ENCODE measurements around the gene WNK1. TPM values are rescaled to one million over a fixed set of nuclear protein-coding genes. Genes with fewer than 3 reads are reported as not detected.
A peak's percentile ranks its signal among the peaks of the same experiment; 100 is the strongest.

The WNK1 gene
- total RNA-seq, 1 donor from 2014 or later = 157 TPM

DNA sequence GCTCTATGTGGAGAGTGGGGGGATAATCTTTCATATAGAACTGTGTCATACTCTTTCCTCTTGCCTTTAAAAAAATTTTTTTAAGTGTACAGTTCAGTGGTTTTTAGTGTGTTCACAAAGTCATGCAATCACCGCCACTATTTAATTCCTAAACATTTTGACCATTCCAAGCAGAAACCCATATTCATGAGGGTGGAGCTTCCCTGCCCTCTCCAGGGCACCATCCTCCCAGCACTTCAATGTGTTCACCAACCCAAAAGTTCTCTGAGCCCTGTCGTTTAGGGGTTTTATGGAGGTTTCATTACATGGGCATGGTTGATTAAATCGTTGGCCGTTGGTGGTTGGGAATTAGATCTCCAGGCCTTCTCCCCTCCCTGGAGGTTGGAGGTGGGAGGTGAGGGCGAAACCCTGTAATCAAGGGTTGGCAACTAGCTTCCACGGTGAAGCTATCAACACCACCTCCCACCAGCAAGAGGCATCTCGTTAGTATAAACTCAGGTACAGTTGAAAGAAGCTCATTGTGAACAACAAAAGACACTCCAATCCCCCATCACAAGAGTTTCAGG lies 42.8 kb upstream of the WNK1 start:
- Histone ChIP-seq H3K4me2 (ENCODE audit: low read length) (no peak overlapping the region), H3K4me3 (ENCODE audit: insufficient read depth, low read depth, low read length) (no peak overlapping the region), H3K4me1 (ENCODE audit: insufficient read depth, low read length) (peaks cover 7% of the 10 kb centered on the region), H3K27me3 (ENCODE audit: insufficient read depth, low read length) (peaks cover 2% of the 10 kb centered on the region), H2AFZ (ENCODE audit: low read depth, low read length) (peak overlapping the region; percentile 16), H3K9me3 (ENCODE audit: insufficient read depth, low read depth, low read length) (no peaks in the 10 kb centered on the region), H3K27ac (ENCODE audit: low read depth, low read length) (no peak overlapping the region), H3K36me3 (ENCODE audit: insufficient read depth, low read length) (no peaks in the 10 kb centered on the region), H4K20me1 (ENCODE audit: insufficient read depth, low read length) (no peaks in the 10 kb centered on the region), H3K9ac (ENCODE audit: low read length) (no peak overlapping the region), H3K79me2 (ENCODE audit: insufficient read depth, low read length) (no peaks in the 10 kb centered on the region)
- DNase-seq (ENCODE audit: low read depth) = no peak
- no peak overlapping the region for H3K27ac Mint-ChIP-seq (ENCODE audit: unreplicated experiment)
- H3K27me3 Mint-ChIP-seq (ENCODE audit: low read depth, unreplicated experiment) = no peaks in the 10 kb centered on the region
- no peaks in the 10 kb centered on the region for H3K36me3 Mint-ChIP-seq (ENCODE audit: low read depth, unreplicated experiment)
- no peaks in the 10 kb centered on the region for H3K9me3 Mint-ChIP-seq (ENCODE audit: unreplicated experiment)
- TF ChIP-seq, protein P1, sequence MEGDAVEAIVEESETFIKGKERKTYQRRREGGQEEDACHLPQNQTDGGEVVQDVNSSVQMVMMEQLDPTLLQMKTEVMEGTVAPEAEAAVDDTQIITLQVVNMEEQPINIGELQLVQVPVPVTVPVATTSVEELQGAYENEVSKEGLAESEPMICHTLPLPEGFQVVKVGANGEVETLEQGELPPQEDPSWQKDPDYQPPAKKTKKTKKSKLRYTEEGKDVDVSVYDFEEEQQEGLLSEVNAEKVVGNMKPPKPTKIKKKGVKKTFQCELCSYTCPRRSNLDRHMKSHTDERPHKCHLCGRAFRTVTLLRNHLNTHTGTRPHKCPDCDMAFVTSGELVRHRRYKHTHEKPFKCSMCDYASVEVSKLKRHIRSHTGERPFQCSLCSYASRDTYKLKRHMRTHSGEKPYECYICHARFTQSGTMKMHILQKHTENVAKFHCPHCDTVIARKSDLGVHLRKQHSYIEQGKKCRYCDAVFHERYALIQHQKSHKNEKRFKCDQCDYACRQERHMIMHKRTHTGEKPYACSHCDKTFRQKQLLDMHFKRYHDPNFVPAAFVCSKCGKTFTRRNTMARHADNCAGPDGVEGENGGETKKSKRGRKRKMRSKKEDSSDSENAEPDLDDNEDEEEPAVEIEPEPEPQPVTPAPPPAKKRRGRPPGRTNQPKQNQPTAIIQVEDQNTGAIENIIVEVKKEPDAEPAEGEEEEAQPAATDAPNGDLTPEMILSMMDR (IDR thresholded peaks at IDR 0.05; ENCODE audit: insufficient read depth, low read depth, low read length) = no peak
- TF ChIP-seq EZH2 (IDR thresholded peaks at IDR 0.05; ENCODE audit: insufficient read depth, low read length) = no peak
- H3K4me3 Mint-ChIP-seq (ENCODE audit: unreplicated experiment) = no peak overlapping the region
- peaks cover 9% of the 10 kb centered on the region for H3K4me1 Mint-ChIP-seq (ENCODE audit: low read depth, unreplicated experiment)
- FAIRE-seq = no peak

DNA sequence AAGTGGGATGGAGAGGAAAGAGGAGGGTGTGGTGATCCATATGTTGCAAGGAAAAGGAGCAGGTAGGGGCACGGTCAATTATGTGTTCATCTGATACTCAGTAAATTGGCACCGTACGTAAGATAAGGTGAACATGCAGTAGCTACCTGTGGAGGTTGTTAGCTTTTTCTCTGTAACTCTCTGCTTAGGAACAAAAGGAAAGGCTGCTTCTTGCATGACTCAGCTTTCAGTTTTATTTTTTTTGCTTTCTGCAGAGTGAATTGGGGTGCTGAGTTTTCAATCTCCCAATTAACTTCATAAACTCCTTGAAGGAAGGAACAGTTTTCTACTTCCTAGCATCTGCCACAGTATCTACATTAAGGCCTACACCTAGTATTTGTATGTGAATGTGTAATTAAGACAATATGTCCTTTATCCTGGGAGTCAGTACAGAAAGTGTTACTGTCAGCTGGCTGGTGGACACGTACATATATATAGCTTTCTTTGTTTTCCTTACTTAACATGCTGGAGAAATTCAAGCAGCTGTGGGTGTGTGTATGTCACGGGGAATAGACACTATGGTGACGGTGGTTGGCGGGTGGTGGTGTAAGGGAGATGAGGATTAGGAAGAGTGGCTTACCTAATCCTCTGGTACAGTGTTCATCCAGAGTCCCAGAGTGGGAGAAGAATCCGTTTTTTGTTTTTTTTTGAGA lies 40.1 kb upstream of the WNK1 start:
- Mint-ChIP-seq H3K27ac (ENCODE audit: unreplicated experiment) (peak overlapping the region; percentile 67), H3K4me1 (ENCODE audit: low read depth, unreplicated experiment) (peaks cover 15% of the 10 kb centered on the region), H3K9me3 (ENCODE audit: unreplicated experiment) (no peaks in the 10 kb centered on the region), H3K27me3 (ENCODE audit: low read depth, unreplicated experiment) (no peaks in the 10 kb centered on the region), H3K4me3 (ENCODE audit: unreplicated experiment) (no peak overlapping the region), H3K36me3 (ENCODE audit: low read depth, unreplicated experiment) (no peaks in the 10 kb centered on the region)
- Histone ChIP-seq H3K79me2 (ENCODE audit: insufficient read depth, low read length) (no peaks in the 10 kb centered on the region), H3K4me1 (ENCODE audit: insufficient read depth, low read length) (peaks cover 7% of the 10 kb centered on the region), H3K9me3 (ENCODE audit: insufficient read depth, low read depth, low read length) (no peaks in the 10 kb centered on the region), H3K27me3 (ENCODE audit: insufficient read depth, low read length) (no peaks in the 10 kb centered on the region), H2AFZ (ENCODE audit: low read depth, low read length) (peak overlapping the region; percentile 59), H4K20me1 (ENCODE audit: insufficient read depth, low read length) (no peaks in the 10 kb centered on the region), H3K27ac (ENCODE audit: low read depth, low read length) (no peak overlapping the region), H3K4me2 (ENCODE audit: low read length) (peak overlapping the region; percentile 59), H3K9ac (ENCODE audit: low read length) (peak overlapping the region; percentile 16), H3K4me3 (ENCODE audit: insufficient read depth, low read depth, low read length) (no peak overlapping the region), H3K36me3 (ENCODE audit: insufficient read depth, low read length) (no peaks in the 10 kb centered on the region)
- no peak for TF ChIP-seq EZH2 (IDR thresholded peaks at IDR 0.05; ENCODE audit: insufficient read depth, low read length)
- FAIRE-seq (no peak), DNase-seq (ENCODE audit: low read depth) (no peak)

DNA sequence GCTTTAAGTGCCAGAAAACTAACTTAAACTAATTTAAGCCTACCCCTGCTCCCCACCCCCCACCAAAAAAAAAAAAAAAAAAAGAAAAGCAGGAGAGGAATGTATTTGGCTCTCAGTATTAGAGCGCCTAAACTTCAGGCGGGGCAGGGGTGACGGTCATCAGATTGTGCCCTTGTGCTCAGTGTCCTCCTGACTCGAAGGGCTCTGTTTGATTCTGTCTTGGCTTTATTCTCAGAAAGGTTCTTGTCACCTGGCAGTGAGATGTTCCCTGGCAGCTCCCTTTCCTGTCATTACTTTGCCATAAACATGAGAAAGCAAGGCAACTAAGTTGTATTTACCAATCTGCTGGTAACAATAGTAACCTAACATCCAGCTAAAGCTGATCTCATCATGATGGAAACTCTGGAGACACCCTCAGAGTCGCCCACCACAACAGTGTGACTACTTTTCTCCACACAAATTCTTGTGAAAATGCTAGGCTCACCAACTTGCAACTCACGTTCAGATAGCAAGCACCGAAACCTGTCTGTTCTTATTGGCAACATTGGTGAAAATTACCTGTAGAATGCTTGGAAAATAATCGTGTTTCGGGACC lies 39.0 kb upstream of the WNK1 start:
- H3K36me3 ChIP-seq (ENCODE audit: insufficient read depth, low read length) = no peaks in the 10 kb centered on the region
- no peak for TF ChIP-seq EZH2 (IDR thresholded peaks at IDR 0.05; ENCODE audit: insufficient read depth, low read length)
- TF ChIP-seq, protein P1 (IDR thresholded peaks at IDR 0.05; ENCODE audit: insufficient read depth, low read depth, low read length) = no peak
- H4K20me1 ChIP-seq (ENCODE audit: insufficient read depth, low read length) = no peaks in the 10 kb centered on the region
- H3K4me2 ChIP-seq (ENCODE audit: low read length) = no peak overlapping the region
- Mint-ChIP-seq H3K27me3 (ENCODE audit: low read depth, unreplicated experiment) (no peaks in the 10 kb centered on the region), H3K4me1 (ENCODE audit: low read depth, unreplicated experiment) (peaks cover 15% of the 10 kb centered on the region), H3K27ac (ENCODE audit: unreplicated experiment) (peak overlapping the region; percentile 67), H3K4me3 (ENCODE audit: unreplicated experiment) (no peak overlapping the region), H3K9me3 (ENCODE audit: unreplicated experiment) (no peaks in the 10 kb centered on the region), H3K36me3 (ENCODE audit: low read depth, unreplicated experiment) (no peaks in the 10 kb centered on the region)
- no peak overlapping the region for H2AFZ ChIP-seq (ENCODE audit: low read depth, low read length)
- no peak overlapping the region for H3K27ac ChIP-seq (ENCODE audit: low read depth, low read length)
- H3K9ac ChIP-seq (ENCODE audit: low read length) = no peak overlapping the region
- H3K4me3 ChIP-seq (ENCODE audit: insufficient read depth, low read depth, low read length) = no peak overlapping the region
- no peaks in the 10 kb centered on the region for H3K79me2 ChIP-seq (ENCODE audit: insufficient read depth, low read length)
- no peaks in the 10 kb centered on the region for H3K9me3 ChIP-seq (ENCODE audit: insufficient read depth, low read depth, low read length)
- no peak for DNase-seq (ENCODE audit: low read depth)
- FAIRE-seq = no peak
- H3K4me1 ChIP-seq (ENCODE audit: insufficient read depth, low read length) = peaks cover 7% of the 10 kb centered on the region
- H3K27me3 ChIP-seq (ENCODE audit: insufficient read depth, low read length) = no peaks in the 10 kb centered on the region

Measured in astrocyte (in vitro differentiated cells and primary cell).